Measurements from ENCODE around the gene TESK1.
"Not testable (repeated sequence)": the region's sequence is repeated elsewhere in the genome, so short reads cannot be mapped to it uniquely, and the experiment has no call there.

The TESK1 gene

GRCh38 chr9:35604578-35605350, at the start of gene TESK1:
Gene TESK1 (plus strand): TSS chr9:35605262. CDS start chr9:35605620, 358 bp downstream.
- peak; percentile 57 for DNase-seq

DNA sequence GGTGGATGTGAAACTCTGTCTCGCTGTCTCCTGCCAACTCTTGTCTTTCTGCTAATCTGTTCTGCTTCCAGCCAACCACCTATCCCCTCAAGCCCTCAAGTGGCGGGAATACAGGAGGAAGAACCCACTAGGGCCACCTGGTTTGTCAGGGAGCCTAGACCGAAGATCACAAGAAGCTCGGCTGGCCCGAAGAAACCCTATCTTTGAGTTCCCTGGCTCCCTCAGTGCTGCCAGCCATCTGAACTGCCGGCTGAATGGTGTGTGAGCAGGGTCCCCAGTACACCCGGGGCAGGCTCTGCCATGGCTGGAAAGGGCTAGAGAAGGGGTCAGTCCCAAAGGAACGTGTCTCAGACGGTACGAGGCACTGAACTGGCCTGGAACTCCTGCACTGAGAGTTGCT, 49.2 kb upstream of the TESK1 start:
- DNase-seq = no peak

DNA sequence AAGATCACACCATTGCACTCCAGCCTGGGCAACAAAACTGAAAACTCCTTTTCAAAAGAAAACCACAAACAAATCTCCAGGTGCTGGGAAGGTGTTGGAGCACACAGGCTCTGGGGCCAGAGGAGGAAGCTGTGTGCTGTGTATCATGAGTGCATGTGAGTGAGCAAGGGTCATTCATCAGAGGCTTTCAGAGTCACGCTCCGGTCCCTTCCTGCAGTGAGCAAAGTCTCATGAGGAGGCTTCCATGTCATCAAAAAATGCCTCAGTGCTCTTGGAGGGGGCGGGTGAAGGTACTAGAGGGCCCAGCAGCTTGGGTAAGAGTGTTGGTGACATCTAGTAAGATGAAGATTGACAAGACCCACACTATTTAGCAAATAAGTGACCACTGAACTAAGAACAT, 48.3 kb upstream of the TESK1 start:
- DNase-seq = no peak

GRCh38 chr9:35557320-35557719, 47.7 kb upstream of the TESK1 start:
- no peak for DNase-seq

DNA sequence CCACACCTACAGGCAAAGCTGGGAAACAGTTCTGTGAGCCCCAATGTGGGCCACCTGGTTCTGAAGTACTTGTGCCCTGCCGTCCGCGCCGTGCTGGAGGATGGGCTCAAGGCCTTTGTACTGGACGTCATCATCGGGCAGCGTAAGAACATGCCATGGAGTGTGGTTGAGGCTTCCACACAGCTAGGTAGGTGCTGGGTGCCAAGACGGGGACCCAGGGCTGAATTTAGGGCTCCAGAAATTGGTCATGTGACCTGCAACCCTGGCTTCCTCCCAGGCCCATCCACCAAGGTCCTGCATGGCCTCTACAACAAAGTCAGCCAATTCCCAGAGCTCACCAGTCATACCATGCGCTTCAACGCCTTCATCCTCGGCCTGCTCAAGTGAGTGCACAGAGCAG, 46.9 kb upstream of the TESK1 start:
- DNase-seq = no peak

GRCh38 chr9:35559792-35560530, 45.1 kb upstream of the TESK1 start:
- DNase-seq = no peak

- DNase-seq = no peak
Measured at GRCh38 chr9:35560625-35561337, 44.3 kb upstream of the TESK1 start.

- no peak for DNase-seq
Measured at GRCh38 chr9:35561468-35562261, 43.4 kb upstream of the TESK1 start.

GRCh38 chr9:35562895-35563780, 41.9 kb upstream of the TESK1 start:
- DNase-seq = no peak

GRCh38 chr9:35563791-35564197, 41.3 kb upstream of the TESK1 start:
- DNase-seq = no peak

GRCh38 chr9:35564658-35565061, 40.4 kb upstream of the TESK1 start:
- no peak for DNase-seq

DNA sequence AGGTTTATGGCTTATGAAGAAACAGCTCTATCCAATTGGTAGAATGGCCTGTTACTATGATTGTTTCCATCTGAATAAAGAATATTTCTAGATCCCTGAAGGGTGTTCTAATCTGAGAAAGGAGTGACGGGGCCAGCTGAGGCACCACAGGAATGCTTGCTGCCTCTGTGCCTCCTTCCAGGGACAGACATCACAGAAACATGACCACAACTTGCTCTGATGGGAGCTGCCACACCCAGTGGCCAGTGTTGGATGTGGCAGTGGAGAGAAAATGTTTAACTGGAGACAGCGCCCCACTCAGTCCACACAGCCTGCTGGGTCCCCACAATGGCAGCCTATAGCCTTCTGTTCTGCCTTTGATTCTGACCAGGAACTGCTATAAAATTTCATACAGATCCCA, 38.6 kb upstream of the TESK1 start:
- DNase-seq = no peak

DNA sequence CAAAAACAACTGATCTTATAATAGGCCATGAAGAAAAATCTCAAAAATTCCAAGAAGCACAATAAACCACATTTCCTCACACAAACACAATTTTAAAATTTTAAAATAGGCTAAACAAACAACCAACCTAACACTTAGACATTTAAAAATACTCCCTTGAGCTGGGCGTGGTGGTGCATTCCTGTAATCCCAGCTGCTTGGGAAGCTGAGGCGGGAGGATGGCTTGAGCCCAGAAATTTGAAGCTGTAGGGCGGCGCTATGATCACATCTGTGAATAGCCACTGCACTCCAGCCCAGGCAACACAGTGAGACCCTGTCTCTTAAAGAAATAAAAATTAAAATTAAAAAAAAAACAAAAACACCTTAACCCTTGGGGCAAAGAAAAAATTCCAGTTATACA, 36.9 kb upstream of the TESK1 start:
- no peak for DNase-seq

- no peak for DNase-seq
Measured at GRCh38 chr9:35569206-35569605, 35.9 kb upstream of the TESK1 start.

DNA sequence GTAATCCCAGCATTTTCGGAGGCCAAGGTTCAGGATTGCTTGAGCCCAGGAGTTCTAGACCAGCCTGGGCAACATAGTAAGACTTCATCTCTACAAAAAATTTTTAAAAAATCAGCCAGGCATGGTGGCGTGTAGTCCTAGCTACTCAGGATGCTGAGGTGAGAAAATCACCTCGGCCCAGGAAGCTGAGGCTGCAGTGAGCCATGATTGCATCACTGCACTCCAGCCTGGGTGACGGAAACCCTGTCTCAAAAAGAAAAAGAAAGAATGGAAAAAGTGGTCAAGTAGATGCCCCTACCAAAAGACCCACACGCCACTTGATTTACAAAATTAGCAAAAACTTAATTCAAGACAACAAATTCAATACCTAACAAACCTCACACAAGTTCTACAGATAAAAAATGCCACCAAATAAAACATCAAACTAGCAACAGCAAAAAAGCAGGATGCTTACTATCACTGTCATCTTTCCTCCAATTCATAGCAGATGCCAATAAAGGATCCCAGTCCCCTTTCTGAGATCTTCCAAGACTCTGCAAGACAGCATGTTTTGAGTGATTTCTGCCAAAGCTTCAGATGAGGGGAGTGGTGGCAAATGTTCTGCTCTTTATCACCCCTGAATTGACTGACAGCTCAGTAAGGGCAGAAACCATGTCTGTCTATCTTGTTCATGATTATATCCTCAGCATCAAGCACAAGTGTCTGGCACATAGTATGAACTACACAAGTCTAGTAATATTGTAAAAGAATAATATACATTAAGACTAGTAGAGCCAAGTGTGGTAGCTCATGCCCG, 34.2 kb upstream of the TESK1 start:
- no peak for DNase-seq

- DNase-seq = no peak
Measured at GRCh38 chr9:35574578-35575122, 30.4 kb upstream of the TESK1 start.

- no peak for DNase-seq
Measured at GRCh38 chr9:35575478-35575877, 29.6 kb upstream of the TESK1 start.

- DNase-seq = no peak
Measured at GRCh38 chr9:35577486-35577885, 27.6 kb upstream of the TESK1 start.

- no peak for DNase-seq
Measured at GRCh38 chr9:35579130-35579529, 25.9 kb upstream of the TESK1 start.

DNA sequence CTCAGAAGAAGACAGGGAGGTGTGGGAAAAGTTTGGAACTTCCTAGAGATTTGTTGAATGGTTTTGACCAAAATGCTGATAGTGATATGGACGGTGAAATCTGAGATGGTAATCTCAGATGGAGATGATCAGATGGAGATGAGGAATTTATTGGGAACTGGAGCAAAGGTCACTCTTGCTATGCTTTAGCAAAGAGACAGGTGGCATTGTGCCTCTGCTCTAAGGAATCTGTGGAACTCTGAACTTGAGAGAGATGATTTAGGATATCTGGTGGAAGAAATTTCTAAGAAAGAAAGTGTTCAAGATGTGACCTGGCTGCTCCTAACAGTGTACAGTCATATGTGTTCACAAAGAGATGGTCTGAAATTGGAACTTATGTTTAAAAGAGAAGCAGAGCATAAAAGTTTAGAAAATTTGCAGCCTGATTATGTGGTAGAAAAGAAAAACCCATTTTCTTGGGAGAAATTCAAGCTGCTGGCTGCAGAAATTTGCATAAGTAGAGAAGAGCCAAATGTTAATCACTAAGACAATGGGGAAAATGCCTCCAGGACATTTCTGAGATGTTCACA, 25.3 kb upstream of the TESK1 start:
- not testable (repeated sequence) for DNase-seq
